ENCODE data around the gene TASOR.

- TF ChIP-seq NFIC (IDR thresholded peaks at IDR 0.05; ENCODE audit: borderline replicate concordance) (no peak), CTCF (IDR thresholded peaks at IDR 0.05) (no peak), POLR2AphosphoS5 (IDR thresholded peaks at IDR 0.05; ENCODE audit: low read depth, low read length) (no peak), PBX3 (IDR thresholded peaks at IDR 0.05) (no peak), RAD21 (IDR thresholded peaks at IDR 0.05; ENCODE audit: low read length) (no peak)
Measured at GRCh38 chr3:56681984-56682461, 1.0 kb downstream of the TASOR start.

Data from SK-N-SH (cell line).